ENCODE data around the gene NCOA1.

Gene NCOA1

GRCh38 chr2:24740142-24740541 is 249.1 kb downstream of the NCOA1 start:
- ChIA-PET POLR2A (no interaction called here), CTCF (no interaction called here)
- TF ChIP-seq LEF1 (IDR thresholded peaks at IDR 0.05; ENCODE audit: borderline replicate concordance) (no peak), FOXM1 (IDR thresholded peaks at IDR 0.05; ENCODE audit: borderline replicate concordance) (no peak), SUZ12 (IDR thresholded peaks at IDR 0.05) (no peak), HDGF (IDR thresholded peaks at IDR 0.05; ENCODE audit: borderline replicate concordance) (no peak), PKNOX1 (IDR thresholded peaks at IDR 0.05) (no peak), ARNT (IDR thresholded peaks at IDR 0.05) (no peak), CTBP1 (IDR thresholded peaks at IDR 0.05; ENCODE audit: borderline replicate concordance) (no peak), FOXK2 (IDR thresholded peaks at IDR 0.05) (no peak), ZNF384 (IDR thresholded peaks at IDR 0.05) (no peak), FOXA1 (IDR thresholded peaks at IDR 0.05) (no peak), TARDBP (IDR thresholded peaks at IDR 0.05) (no peak), L3MBTL2 (conservative IDR thresholded peaks at IDR 0.05) (no peak), BHLHE40 (IDR thresholded peaks at IDR 0.05; ENCODE audit: borderline replicate concordance) (no peak), ELF4 (IDR thresholded peaks at IDR 0.05) (no peak), SP1 (IDR thresholded peaks at IDR 0.05) (no peak), NFRKB (IDR thresholded peaks at IDR 0.05) (no peak)
- no peak for DNase-seq (ENCODE audit: extremely low spot score)

- CTCF ChIA-PET, result no interaction called here
- no peak for TF ChIP-seq LEF1 (IDR thresholded peaks at IDR 0.05; ENCODE audit: borderline replicate concordance)
- no peak for TF ChIP-seq ELF4 (IDR thresholded peaks at IDR 0.05)
- no peak for TF ChIP-seq CTBP1 (IDR thresholded peaks at IDR 0.05; ENCODE audit: borderline replicate concordance)
- no peak for TF ChIP-seq ZNF384 (IDR thresholded peaks at IDR 0.05)
- TF ChIP-seq ARNT (IDR thresholded peaks at IDR 0.05), result no peak
- POLR2A ChIA-PET, result no interaction called here
- no peak for DNase-seq (ENCODE audit: extremely low spot score)
Observed at GRCh38 chr2:24742730-24743129, 251.7 kb downstream of the NCOA1 start.

- CTCF ChIA-PET, result no interaction called here
Observed at GRCh38 chr2:24743924-24744323, 252.9 kb downstream of the NCOA1 start.

GRCh38 chr2:24744356-24744755 is 253.3 kb downstream of the NCOA1 start:
- no peak for DNase-seq (ENCODE audit: extremely low spot score)
- CTCF ChIA-PET, result no interaction called here
- POLR2A ChIA-PET, result no interaction called here
- TF ChIP-seq LEF1 (IDR thresholded peaks at IDR 0.05; ENCODE audit: borderline replicate concordance), result no peak
- TF ChIP-seq SP1 (IDR thresholded peaks at IDR 0.05), result no peak
- TF ChIP-seq ELF4 (IDR thresholded peaks at IDR 0.05), result no peak
- no peak for TF ChIP-seq ZNF384 (IDR thresholded peaks at IDR 0.05)
- no peak for TF ChIP-seq FOXM1 (IDR thresholded peaks at IDR 0.05; ENCODE audit: borderline replicate concordance)
- TF ChIP-seq HDGF (IDR thresholded peaks at IDR 0.05; ENCODE audit: borderline replicate concordance), result no peak
- no peak for TF ChIP-seq L3MBTL2 (conservative IDR thresholded peaks at IDR 0.05)

More at GRCh38 chr2:24743924-24744323, 252.9 kb downstream of the NCOA1 start:
- DNase-seq (ENCODE audit: extremely low spot score), result no peak
- POLR2A ChIA-PET, result no interaction called here
- TF ChIP-seq ZNF384 (IDR thresholded peaks at IDR 0.05), result no peak
- no peak for TF ChIP-seq FOXA1 (IDR thresholded peaks at IDR 0.05)
- no peak for TF ChIP-seq LEF1 (IDR thresholded peaks at IDR 0.05; ENCODE audit: borderline replicate concordance)
- no peak for TF ChIP-seq CTBP1 (IDR thresholded peaks at IDR 0.05; ENCODE audit: borderline replicate concordance)
- TF ChIP-seq FOXM1 (IDR thresholded peaks at IDR 0.05; ENCODE audit: borderline replicate concordance), result no peak
- TF ChIP-seq PKNOX1 (IDR thresholded peaks at IDR 0.05), result no peak
- TF ChIP-seq FOXK2 (IDR thresholded peaks at IDR 0.05), result no peak
- no peak for TF ChIP-seq NFRKB (IDR thresholded peaks at IDR 0.05)
- TF ChIP-seq ELF4 (IDR thresholded peaks at IDR 0.05), result no peak
- no peak for TF ChIP-seq L3MBTL2 (conservative IDR thresholded peaks at IDR 0.05)
- TF ChIP-seq SUZ12 (IDR thresholded peaks at IDR 0.05), result no peak
- TF ChIP-seq ARNT (IDR thresholded peaks at IDR 0.05), result no peak
- no peak for TF ChIP-seq TARDBP (IDR thresholded peaks at IDR 0.05)

GRCh38 chr2:24745825-24746224 is 254.8 kb downstream of the NCOA1 start:
- ChIA-PET POLR2A (no interaction called here), CTCF (no interaction called here)

GRCh38 chr2:24747299-24747698 is 256.2 kb downstream of the NCOA1 start:
- CTCF ChIA-PET, result no interaction called here
- DNase-seq (ENCODE audit: extremely low spot score), result no peak
- POLR2A ChIA-PET, result no interaction called here
- TF ChIP-seq PKNOX1 (IDR thresholded peaks at IDR 0.05) (no peak), ELF4 (IDR thresholded peaks at IDR 0.05) (no peak), HDGF (IDR thresholded peaks at IDR 0.05; ENCODE audit: borderline replicate concordance) (no peak), CTBP1 (IDR thresholded peaks at IDR 0.05; ENCODE audit: borderline replicate concordance) (no peak), FOXA1 (IDR thresholded peaks at IDR 0.05) (no peak), BHLHE40 (IDR thresholded peaks at IDR 0.05; ENCODE audit: borderline replicate concordance) (no peak), FOXK2 (IDR thresholded peaks at IDR 0.05) (no peak)

More at GRCh38 chr2:24745825-24746224, 254.8 kb downstream of the NCOA1 start:
- no peak for DNase-seq (ENCODE audit: extremely low spot score)
- TF ChIP-seq ELF4 (IDR thresholded peaks at IDR 0.05), result no peak
- TF ChIP-seq L3MBTL2 (conservative IDR thresholded peaks at IDR 0.05), result no peak
- TF ChIP-seq BHLHE40 (IDR thresholded peaks at IDR 0.05; ENCODE audit: borderline replicate concordance), result no peak
- no peak for TF ChIP-seq PKNOX1 (IDR thresholded peaks at IDR 0.05)
- no peak for TF ChIP-seq CTBP1 (IDR thresholded peaks at IDR 0.05; ENCODE audit: borderline replicate concordance)
- TF ChIP-seq ARNT (IDR thresholded peaks at IDR 0.05), result no peak
- TF ChIP-seq FOXA1 (IDR thresholded peaks at IDR 0.05), result no peak

Data from HEK293T (cell line).